Mesothelial cell of epicardium (in vitro differentiated cells): ENCODE results near the gene MAD1L1. TPM values are rescaled to one million over a fixed set of nuclear protein-coding genes. Genes with fewer than 3 reads are reported as not detected.

Source experiments
- DNase-seq, 2 experiments: peaks; one replicate each; pipeline ENCODE4 v3.0.0; 2021; ENCODE audit warnings: low spot score in 2 of 2; ENCODE audit not compliant: unreplicated experiment in 2 of 2
- H3K27ac Mint-ChIP-seq: 2 replicates; pipeline ENCODE4 v1.8.0; 2021; ENCODE audit warnings: mixed read lengths
- H3K27me3 Mint-ChIP-seq: 2 replicates; pipeline ENCODE4 v1.8.0; 2021; ENCODE audit warnings: low read depth, mixed read lengths
- H3K36me3 Mint-ChIP-seq: 2 replicates; pipeline ENCODE4 v1.8.0; 2021; ENCODE audit warnings: mixed read lengths
- H3K4me1 Mint-ChIP-seq: 2 replicates; pipeline ENCODE4 v1.8.0; 2021; ENCODE audit warnings: mixed read lengths
- H3K4me3 Mint-ChIP-seq: 2 replicates; pipeline ENCODE4 v1.8.0; 2021; ENCODE audit warnings: mild to moderate bottlenecking, moderate library complexity, mixed read lengths
- H3K9me3 Mint-ChIP-seq: 2 replicates; pipeline ENCODE4 v1.8.0; 2021; ENCODE audit warnings: mixed read lengths
- CTCF ChIP-seq: fragments of 200-600 bp; sonication (generic); IDR thresholded peaks from one replicate; pipeline ENCODE4 v1.5.0; 2021; ENCODE audit warnings: antibody characterized with exemption; ENCODE audit not compliant: unreplicated experiment
- total RNA-seq: library from RNA; stranded (reverse); gene quantifications from 3 replicates; pipeline ENCODE4 v1.2.1, GENCODE V29; 2021

The MAD1L1 gene
- total RNA-seq, 1 donor from 2014 or later, result 45.0 TPM

GRCh38 chr7:2242541-2243429, 10.0 kb upstream of the MAD1L1 start:
- Mint-ChIP-seq H3K4me1 (peaks cover 8% of the 10 kb centered on the region), H3K27ac (peak overlapping the region; percentile 95)
- no peak for DNase-seq

GRCh38 chr7:2241580-2242540, 9.1 kb upstream of the MAD1L1 start, which contains the start of the genes MRM2 and NUDT1:
Gene MRM2 (minus strand): TSS chr7:2242205. CDS start chr7:2242169, 36 bp downstream.
Gene NUDT1 (plus strand): TSS chr7:2242226. CDS start chr7:2244575, 2,349 bp downstream.
- H3K27ac Mint-ChIP-seq, result peak within 1 kb of the TSS; percentile 95
- DNase-seq, result peak; percentile 78 to 85
- peaks cover 8% of the 10 kb centered on the region for H3K4me1 Mint-ChIP-seq
- TF ChIP-seq CTCF, result no peak
- peaks cover 12% of the 10 kb centered on the region for H3K36me3 Mint-ChIP-seq
- H3K4me3 Mint-ChIP-seq, result peak within 1 kb of the TSS; percentile 91
- no peaks in the 10 kb centered on the region for H3K9me3 Mint-ChIP-seq
- H3K27me3 Mint-ChIP-seq, result no peaks in the 10 kb centered on the region

More at GRCh38 chr7:2242541-2243429, 10.0 kb upstream of the MAD1L1 start:
- Mint-ChIP-seq H3K9me3 (no peaks in the 10 kb centered on the region), H3K4me3 (peak overlapping the region; percentile 91), H3K36me3 (peaks cover 7% of the 10 kb centered on the region), H3K27me3 (no peaks in the 10 kb centered on the region)
- TF ChIP-seq CTCF, result no peak

GRCh38 chr7:2239242-2239641, 6.5 kb upstream of the MAD1L1 start:
- no peak for DNase-seq
- H3K4me3 Mint-ChIP-seq, result no peak overlapping the region
- no peak for TF ChIP-seq CTCF
- no peaks in the 10 kb centered on the region for H3K27me3 Mint-ChIP-seq
- H3K36me3 Mint-ChIP-seq, result peaks cover 20% of the 10 kb centered on the region
- no peaks in the 10 kb centered on the region for H3K9me3 Mint-ChIP-seq
- peaks cover 8% of the 10 kb centered on the region for H3K4me1 Mint-ChIP-seq
- H3K27ac Mint-ChIP-seq, result no peak overlapping the region

GRCh38 chr7:2237109-2237602, 4.4 kb upstream of the MAD1L1 start:
- no peak for TF ChIP-seq CTCF
- no peak overlapping the region for H3K4me3 Mint-ChIP-seq
- no peak for DNase-seq
- no peaks in the 10 kb centered on the region for H3K27me3 Mint-ChIP-seq
- H3K9me3 Mint-ChIP-seq, result no peaks in the 10 kb centered on the region
- H3K36me3 Mint-ChIP-seq, result peaks cover 20% of the 10 kb centered on the region
- peak overlapping the region; percentile 74 for H3K27ac Mint-ChIP-seq
- peaks cover 9% of the 10 kb centered on the region for H3K4me1 Mint-ChIP-seq

- Mint-ChIP-seq H3K36me3 (peaks cover 20% of the 10 kb centered on the region), H3K9me3 (no peaks in the 10 kb centered on the region), H3K27me3 (no peaks in the 10 kb centered on the region), H3K27ac (peak overlapping the region; percentile 43), H3K4me3 (peak overlapping the region; percentile 85), H3K4me1 (peaks cover 14% of the 10 kb centered on the region)
- DNase-seq, result no peak
- no peak for TF ChIP-seq CTCF
These were observed 1.2 kb upstream of the MAD1L1 start for GRCh38 chr7:2233926-2234325.
